HEK293T (cell line): ENCODE measurements around the gene ALOX5.

Experiments
- ARNT ChIP-seq: fragments of 450-650 bp; IDR thresholded peaks from 2 replicates; pipeline ENCODE4 v1.6.1; 2017; ENCODE audit warnings: mild to moderate bottlenecking
- BHLHE40 ChIP-seq: fragments of 450-650 bp; IDR thresholded peaks from 2 replicates; pipeline ENCODE4 v1.6.1; 2016; ENCODE audit warnings: mild to moderate bottlenecking, moderate library complexity, borderline replicate concordance
- CTBP1 ChIP-seq: fragments of 450-650 bp; IDR thresholded peaks from 2 replicates; pipeline ENCODE4 v1.6.1; 2016; ENCODE audit warnings: borderline replicate concordance
- ELF4 ChIP-seq: fragments of 450-650 bp; IDR thresholded peaks from 2 replicates; pipeline ENCODE4 v1.6.1; 2017; ENCODE audit warnings: antibody characterized with exemption
- FOXA1 ChIP-seq: fragments of 450-650 bp; IDR thresholded peaks from 2 replicates; pipeline ENCODE4 v1.6.1; 2016; ENCODE audit warnings: mild to moderate bottlenecking
- L3MBTL2 ChIP-seq: fragments of 450-650 bp; conservative IDR thresholded peaks from 2 replicates; pipeline ENCODE4 v1.6.1; 2016; ENCODE audit warnings: mild to moderate bottlenecking
- LEF1 ChIP-seq: fragments of 450-650 bp; IDR thresholded peaks from 2 replicates; pipeline ENCODE4 v1.6.1; 2017; ENCODE audit warnings: mild to moderate bottlenecking, borderline replicate concordance
- SP1 ChIP-seq: fragments of 450-650 bp; IDR thresholded peaks from 2 replicates; pipeline ENCODE4 v1.6.1; 2017
- ZNF384 ChIP-seq: fragments of 450-650 bp; IDR thresholded peaks from 2 replicates; pipeline ENCODE4 v1.6.1; 2016
- TF ChIP-seq, protein P1 (sequence below): fragments of 450-650 bp; IDR thresholded peaks from 2 replicates; pipeline ENCODE4 v1.6.1; 2016

- no peak for TF ChIP-seq CTBP1
- TF ChIP-seq BHLHE40, result no peak
- TF ChIP-seq, protein P1, sequence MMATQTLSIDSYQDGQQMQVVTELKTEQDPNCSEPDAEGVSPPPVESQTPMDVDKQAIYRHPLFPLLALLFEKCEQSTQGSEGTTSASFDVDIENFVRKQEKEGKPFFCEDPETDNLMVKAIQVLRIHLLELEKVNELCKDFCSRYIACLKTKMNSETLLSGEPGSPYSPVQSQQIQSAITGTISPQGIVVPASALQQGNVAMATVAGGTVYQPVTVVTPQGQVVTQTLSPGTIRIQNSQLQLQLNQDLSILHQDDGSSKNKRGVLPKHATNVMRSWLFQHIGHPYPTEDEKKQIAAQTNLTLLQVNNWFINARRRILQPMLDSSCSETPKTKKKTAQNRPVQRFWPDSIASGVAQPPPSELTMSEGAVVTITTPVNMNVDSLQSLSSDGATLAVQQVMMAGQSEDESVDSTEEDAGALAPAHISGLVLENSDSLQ, result no peak
- TF ChIP-seq SP1, result no peak
- TF ChIP-seq L3MBTL2, result no peak
- TF ChIP-seq FOXA1, result no peak
- TF ChIP-seq ARNT, result no peak
- TF ChIP-seq LEF1, result no peak
- TF ChIP-seq ZNF384, result no peak
- no peak for TF ChIP-seq ELF4
Observed at GRCh38 chr10:45420453-45421192, 46.6 kb downstream of the ALOX5 start.
